HCT116 (cell line): ENCODE results near the gene SMAD2. TPM values are rescaled to one million over a fixed set of nuclear protein-coding genes. Genes with fewer than 3 reads are reported as not detected.

Source experiments
- ATAC-seq: fragments of 200-7000 bp; cut with Tn5 transposase; 2 replicates; pipeline ENCODE4 v1.9.1; 2020; ENCODE audit warnings: mild to moderate bottlenecking, moderate library complexity
- BruUV-seq: library from RNA; stranded (reverse); fragments of 400-500 nt; replicated peaks from 2 replicates; lab custom pipeline; 2021; lab: Mats Ljungman, UMichigan
- CTCF ChIA-PET: fragments of 300-600 bp; sonication (Branson Sonifier 250); formaldehyde crosslinking; loops from one replicate; lab custom pipeline; 2021; ENCODE audit warnings: antibody characterized with exemption; lab: Charles Lee
- POLR2A ChIA-PET: fragments of 300-600, 350-600 bp; sonication (Branson Sonifier 250); formaldehyde crosslinking; loops from one replicate; lab custom pipeline; 2021; ENCODE audit warnings: antibody characterized with exemption; lab: Charles Lee
- RAD21 ChIA-PET, 2 experiments: fragments of 300-600 bp; sonication (Branson Sonifier 250); formaldehyde crosslinking; loops; one replicate each; lab custom pipeline; 2023; ENCODE audit warnings: low total read pairs in 2 of 2; ENCODE audit not compliant: uncharacterized antibody in 2 of 2, unreplicated experiment in 2 of 2, low non-redundant PET in 1 of 2; lab: Charles Lee
- DNase-seq: peaks from one replicate; pipeline ENCODE4 v3.0.0-alpha.2; 2010; ENCODE audit warnings: low read depth, low spot score
- H2AFZ ChIP-seq: fragments of 200-600 bp; shearing (Covaris generic), sonication (generic); 2 replicates; pipeline ENCODE4 v1.6.1; 2017; ENCODE audit warnings: low read depth, mixed run types, mixed read lengths, antibody characterized with exemption, low read length; ENCODE audit not compliant: poor library complexity, severe bottlenecking
- H3K27ac ChIP-seq: 2 replicates; pipeline ENCODE4 v1.5.1; 2012; ENCODE audit warnings: low read depth, low read length
- H3K27me3 ChIP-seq: fragments of 200-600 bp; sonication (generic); 2 replicates; pipeline ENCODE4 v1.6.1; 2016; ENCODE audit warnings: mixed run types, low read length, mixed read lengths; ENCODE audit not compliant: insufficient read depth
- H3K36me3 ChIP-seq, 2 experiments: fragments of 200-500 bp in 1 of 2; fragments of 200-600 bp in 1 of 2; sonication (Bioruptor generic) in 1 of 2; sonication (generic) in 1 of 2; 2 replicates each; pipeline versions ENCODE4 v1.5.1 to v1.6.1; 2014 to 2016; ENCODE audit warnings: low read length in 2 of 2, inconsistent platforms in 1 of 2, mixed read lengths in 1 of 2, mixed run types in 1 of 2; ENCODE audit not compliant: insufficient read depth in 2 of 2, control insufficient read depth in 1 of 2
- H3K4me1 ChIP-seq, 2 experiments: fragments of 200-600 bp in 1 of 2; sonication (generic) in 1 of 2; 2 replicates each; pipeline versions ENCODE4 v1.5.1 to v1.6.1; 2012 to 2017; ENCODE audit warnings: low read length in 2 of 2, inconsistent platforms in 1 of 2, mild to moderate bottlenecking in 1 of 2, mixed read lengths in 1 of 2, mixed run types in 1 of 2, moderate library complexity in 1 of 2; ENCODE audit not compliant: insufficient read depth in 2 of 2, control insufficient read depth in 1 of 2
- H3K4me2 ChIP-seq: fragments of 200-600 bp; sonication (generic); 2 replicates; pipeline ENCODE4 v1.6.1; 2017; ENCODE audit warnings: mixed run types, low read length, mixed read lengths
- H3K4me3 ChIP-seq, 2 experiments: fragments of 200-600 bp in 1 of 2; sonication (generic) in 1 of 2; replicated peaks in 1 of 2; 2 replicates each; pipeline ENCODE4 v1.5.1; 2011 to 2016; ENCODE audit warnings: low read length in 2 of 2, control low read depth in 1 of 2, low read depth in 1 of 2, mild to moderate bottlenecking in 1 of 2, mixed read lengths in 1 of 2, mixed run types in 1 of 2
- H3K79me2 ChIP-seq: fragments of 200-600 bp; sonication (generic); 2 replicates; pipeline ENCODE4 v1.6.1; 2017; ENCODE audit warnings: mild to moderate bottlenecking, mixed run types, low read length, moderate library complexity, mixed read lengths; ENCODE audit not compliant: insufficient read depth
- H3K9ac ChIP-seq: fragments of 200-600 bp; sonication (generic); 2 replicates; pipeline ENCODE4 v1.6.1; 2016; ENCODE audit warnings: low read length, mixed read lengths
- H3K9me2 ChIP-seq: fragments of 200-600 bp; sonication (generic), shearing (Covaris generic); 2 replicates; pipeline ENCODE4 v1.6.1; 2017; ENCODE audit warnings: mixed run types, mild to moderate bottlenecking, moderate library complexity; ENCODE audit not compliant: insufficient read depth
- H3K9me3 ChIP-seq, 2 experiments: fragments of 200-500 bp in 1 of 2; fragments of 200-600 bp in 1 of 2; sonication (Bioruptor generic) in 1 of 2; sonication (generic) in 1 of 2; 2 replicates each; pipeline ENCODE4 v1.6.1; 2014 to 2017; ENCODE audit warnings: low read length in 2 of 2, mixed read lengths in 2 of 2, inconsistent platforms in 1 of 2, low read depth in 1 of 2, mild to moderate bottlenecking in 1 of 2, mixed run types in 1 of 2, moderate library complexity in 1 of 2; ENCODE audit not compliant: control insufficient read depth in 1 of 2, insufficient read depth in 1 of 2
- H4K20me1 ChIP-seq: fragments of 200-600 bp; sonication (generic), shearing (Covaris generic); 2 replicates; pipeline ENCODE4 v1.6.1; 2017; ENCODE audit warnings: mixed run types, mild to moderate bottlenecking, moderate library complexity; ENCODE audit not compliant: insufficient read depth
- CEBPB ChIP-seq: IDR thresholded peaks from 2 replicates; pipeline ENCODE4 v1.6.1; 2012; ENCODE audit warnings: low read depth
- EGR1 ChIP-seq: IDR thresholded peaks from 2 replicates; pipeline ENCODE4 v1.6.1; 2012; ENCODE audit warnings: low read depth
- EZH2 ChIP-seq: fragments of 200-600 bp; sonication (generic); IDR thresholded peaks from 2 replicates; pipeline ENCODE4 v1.6.1; 2017; ENCODE audit warnings: antibody characterized with exemption, mixed run types
- EZH2phosphoT487 ChIP-seq: fragments of 200-600 bp; IDR thresholded peaks from 2 replicates; pipeline ENCODE4 v1.6.1; 2018; ENCODE audit warnings: antibody characterized with exemption, borderline replicate concordance
- FOSL1 ChIP-seq: IDR thresholded peaks from 2 replicates; pipeline ENCODE4 v1.6.1; 2012; ENCODE audit warnings: low read depth
- JUND ChIP-seq: IDR thresholded peaks from 2 replicates; pipeline ENCODE4 v1.6.1; 2012
- MAX ChIP-seq: IDR thresholded peaks from 2 replicates; pipeline ENCODE4 v1.6.1; 2012
- POLR2A ChIP-seq: IDR thresholded peaks from 2 replicates; pipeline ENCODE4 v1.7.0; 2011; ENCODE audit warnings: borderline replicate concordance; ENCODE audit not compliant: insufficient read depth, insufficient read length; ENCODE audit errors: extremely low read depth
- POLR2AphosphoS5 ChIP-seq: IDR thresholded peaks from 2 replicates; pipeline ENCODE4 v1.6.1; 2011; ENCODE audit warnings: mild to moderate bottlenecking, low read depth, low read length, moderate library complexity
- SIN3A ChIP-seq: IDR thresholded peaks from 2 replicates; pipeline ENCODE4 v1.6.1; 2012; ENCODE audit warnings: low read depth
- SP1 ChIP-seq: IDR thresholded peaks from 2 replicates; pipeline ENCODE4 v1.6.1; 2012; ENCODE audit warnings: low read depth
- SRF ChIP-seq: IDR thresholded peaks from 2 replicates; pipeline ENCODE4 v1.6.1; 2012; ENCODE audit warnings: low read depth
- TCF7L2 ChIP-seq: IDR thresholded peaks from 2 replicates; pipeline ENCODE4 v1.7.0; 2011; ENCODE audit warnings: borderline replicate concordance, inconsistent platforms; ENCODE audit not compliant: insufficient read depth, insufficient read length; ENCODE audit errors: extremely low read depth
- YY1 ChIP-seq: IDR thresholded peaks from 2 replicates; pipeline ENCODE4 v1.6.1; 2011; ENCODE audit warnings: low read length, low read depth, moderate library complexity, mild to moderate bottlenecking; ENCODE audit not compliant: insufficient replicate concordance; ENCODE audit errors: extremely low read depth
- ZBTB33 ChIP-seq: IDR thresholded peaks from 2 replicates; pipeline ENCODE4 v1.6.1; 2011; ENCODE audit warnings: mild to moderate bottlenecking, low read length, moderate library complexity; ENCODE audit not compliant: insufficient replicate concordance; ENCODE audit errors: extremely low read depth
- intact Hi-C: fragments of 100-400 bp; cut with micrococcal nuclease; formaldehyde crosslinking; loops from 2 replicates; pipeline ENCODE4 v1.10.0; 2022
- total RNA-seq: library from RNA; stranded (reverse); gene quantifications from one replicate; pipeline ENCODE4 v1.2.1, GENCODE V29; 2021; ENCODE audit not compliant: unreplicated experiment
- TF ChIP-seq, protein P1 (sequence below): IDR thresholded peaks from 2 replicates; pipeline ENCODE4 v1.6.1; 2012
- TF ChIP-seq, protein P2 (sequence below), 3 experiments: fragments of 200-600 bp in 1 of 3; sonication (generic) in 1 of 3; IDR thresholded peaks in 2 of 3; conservative IDR thresholded peaks in 1 of 3; 2 replicates each; pipeline ENCODE4 v1.5.1; 2012 to 2017; ENCODE audit warnings: low read depth in 2 of 3, low read length in 2 of 3, antibody characterized with exemption in 1 of 3, borderline replicate concordance in 1 of 3, control low read depth in 1 of 3, mild to moderate bottlenecking in 1 of 3, mixed read lengths in 1 of 3, mixed run types in 1 of 3, moderate library complexity in 1 of 3; ENCODE audit not compliant: insufficient read depth in 1 of 3

Gene SMAD2
- total RNA-seq, 1 experiment from 2014 or later, result 130 TPM

DNA sequence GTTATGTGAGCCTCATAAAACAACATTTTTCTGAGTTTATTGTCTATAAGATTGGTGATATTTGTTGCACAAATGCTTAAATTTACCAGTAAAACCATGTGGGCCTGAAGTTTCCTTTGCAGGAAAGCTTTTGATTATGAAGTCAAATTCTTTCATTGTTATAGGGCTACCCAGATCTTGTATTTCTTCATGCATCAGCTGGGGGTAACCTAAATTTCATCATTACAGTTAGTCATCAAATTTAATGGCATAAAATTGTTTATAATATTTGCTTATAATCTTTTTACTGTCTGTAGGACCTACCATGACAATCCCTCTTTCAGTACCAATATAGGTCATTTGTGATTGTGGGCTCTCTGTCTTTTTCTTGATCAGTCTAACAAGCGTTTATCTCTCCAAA lies 47.8 kb downstream of the SMAD2 start:
- Histone ChIP-seq H3K9ac (no peak overlapping the region), H3K4me1 (peaks cover 22 to 26% of the 10 kb centered on the region in 2 experiments), H3K36me3 (peaks cover 0 to 6% of the 10 kb centered on the region in 2 experiments; a peak in 1 of 4 replicates), H4K20me1 (peaks cover 7% of the 10 kb centered on the region; the same call in 1 of the 2 replicates), H3K9me3 (no peaks in the 10 kb centered on the region), H3K27me3 (no peaks in the 10 kb centered on the region), H3K27ac (no peak overlapping the region), H3K9me2 (no peaks in the 10 kb centered on the region), H3K4me3 (no peak overlapping the region), H2AFZ (no peak overlapping the region)
- no peak for DNase-seq
- intact Hi-C loops, result no loop called here
- no peak for ATAC-seq
- ChIA-PET CTCF (no interaction called here), RAD21 (no interaction called here), POLR2A (no interaction called here)
- TF ChIP-seq, protein P1, sequence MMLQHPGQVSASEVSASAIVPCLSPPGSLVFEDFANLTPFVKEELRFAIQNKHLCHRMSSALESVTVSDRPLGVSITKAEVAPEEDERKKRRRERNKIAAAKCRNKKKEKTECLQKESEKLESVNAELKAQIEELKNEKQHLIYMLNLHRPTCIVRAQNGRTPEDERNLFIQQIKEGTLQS, result no peak
- TF ChIP-seq MAX, result no peak
- no peak for TF ChIP-seq EZH2phosphoT487
- no peak for TF ChIP-seq TCF7L2
- TF ChIP-seq CEBPB, result no peak
- TF ChIP-seq, all 23 proteins: peak for 0
- BruUV-seq, result no TSS peak
- H3K79me2 ChIP-seq, result peaks cover 52% of the 10 kb centered on the region
- peak overlapping the region; percentile 40; the same call in 1 of the 2 replicates for H3K4me2 ChIP-seq

GRCh38 chr18:47881752-47882455 lies 48.6 kb downstream of the SMAD2 start:
- Histone ChIP-seq H4K20me1 (peaks cover 7% of the 10 kb centered on the region; the same call in 1 of the 2 replicates), H3K4me3 (no peak overlapping the region), H3K9me3 (no peaks in the 10 kb centered on the region), H3K79me2 (peaks cover 53% of the 10 kb centered on the region), H3K36me3 (peaks cover 0 to 6% of the 10 kb centered on the region in 2 experiments; a peak in 1 of 4 replicates), H2AFZ (no peak overlapping the region), H3K9me2 (no peaks in the 10 kb centered on the region), H3K4me1 (peaks cover 22 to 26% of the 10 kb centered on the region in 2 experiments), H3K27ac (peak overlapping the region; percentile 33; the same call in 1 of the 2 replicates), H3K9ac (no peak overlapping the region), H3K4me2 (peak overlapping the region; percentile 40; the same call in 1 of the 2 replicates), H3K27me3 (no peaks in the 10 kb centered on the region)
- ATAC-seq (peak; percentile 78), DNase-seq (peak; percentile 27)
- RAD21 ChIA-PET, result no interaction called here
- intact Hi-C loops, result no loop called here
- no TSS peak for BruUV-seq
- POLR2A ChIA-PET, result no interaction called here
- CTCF ChIA-PET, result no interaction called here
- TF ChIP-seq, protein P2, sequence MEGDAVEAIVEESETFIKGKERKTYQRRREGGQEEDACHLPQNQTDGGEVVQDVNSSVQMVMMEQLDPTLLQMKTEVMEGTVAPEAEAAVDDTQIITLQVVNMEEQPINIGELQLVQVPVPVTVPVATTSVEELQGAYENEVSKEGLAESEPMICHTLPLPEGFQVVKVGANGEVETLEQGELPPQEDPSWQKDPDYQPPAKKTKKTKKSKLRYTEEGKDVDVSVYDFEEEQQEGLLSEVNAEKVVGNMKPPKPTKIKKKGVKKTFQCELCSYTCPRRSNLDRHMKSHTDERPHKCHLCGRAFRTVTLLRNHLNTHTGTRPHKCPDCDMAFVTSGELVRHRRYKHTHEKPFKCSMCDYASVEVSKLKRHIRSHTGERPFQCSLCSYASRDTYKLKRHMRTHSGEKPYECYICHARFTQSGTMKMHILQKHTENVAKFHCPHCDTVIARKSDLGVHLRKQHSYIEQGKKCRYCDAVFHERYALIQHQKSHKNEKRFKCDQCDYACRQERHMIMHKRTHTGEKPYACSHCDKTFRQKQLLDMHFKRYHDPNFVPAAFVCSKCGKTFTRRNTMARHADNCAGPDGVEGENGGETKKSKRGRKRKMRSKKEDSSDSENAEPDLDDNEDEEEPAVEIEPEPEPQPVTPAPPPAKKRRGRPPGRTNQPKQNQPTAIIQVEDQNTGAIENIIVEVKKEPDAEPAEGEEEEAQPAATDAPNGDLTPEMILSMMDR (IDR thresholded peaks at IDR 0.05 in 2 of 3, conservative IDR thresholded peaks at IDR 0.05 in 1 of 3; ENCODE audit: borderline replicate concordance in 1 of 3, insufficient read depth in 1 of 3, low read depth in 2 of 3, low read length in 2 of 3), result no peak
- TF ChIP-seq ZBTB33 (no peak), POLR2AphosphoS5 (no peak), EZH2 (no peak), YY1 (no peak), SIN3A (no peak), JUND (no peak), SRF (no peak), POLR2A (no peak), SP1 (no peak), EGR1 (no peak), FOSL1 (no peak)
